ENCODE results near the gene ANAPC5.
A peak's percentile ranks its signal among the peaks of the same experiment; 100 is the strongest.
"Not testable (repeated sequence)": the region's sequence is repeated elsewhere in the genome, so short reads cannot be mapped to it uniquely, and the experiment has no call there.

ANAPC5 gene

GRCh38 chr12:121300083-121300819 lies 52.0 kb downstream of the ANAPC5 start:
- no peaks in the 10 kb centered on the region for H3K9me3 ChIP-seq (ENCODE audit: control extremely low read depth in 1 of 5, control insufficient read depth in 4 of 5, insufficient read depth in 2 of 5, low read depth in 1 of 5, low read length in 4 of 5)
- POLR2A ChIA-PET: interaction anchor here (0.6 kb wide), 1 partner anchor 12 kb away, joined by 6 read pairs; no protein-coding TSS in a partner anchor
- DNase-seq: no peak
- H3K27ac ChIP-seq (ENCODE audit: insufficient read depth in 1 of 2, low read depth in 1 of 2, low read length in 2 of 2, poor library complexity in 1 of 2, severe bottlenecking in 2 of 2): no peak overlapping the region
- H3K4me3 ChIP-seq (ENCODE audit: control insufficient read depth in 1 of 7, extremely low read depth in 1 of 7, insufficient read depth in 4 of 7, low read depth in 2 of 7, low read length in 6 of 7): no peak overlapping the region
- H3K36me3 ChIP-seq (ENCODE audit: control insufficient read depth in 4 of 4, insufficient read depth in 4 of 4, low read length in 3 of 4): no peaks in the 10 kb centered on the region
- WGBS (ENCODE audit: insufficient coverage): 90% methylated on average over 3 of the region's 4 CpGs
- peaks cover 4 to 21% (median 16%) of the 10 kb centered on the region in 4 experiments for H3K4me1 ChIP-seq (ENCODE audit: control extremely low read depth in 1 of 4, control insufficient read depth in 4 of 4, insufficient read depth in 4 of 4, low read length in 3 of 4)
- H3K27me3 ChIP-seq (replicated peaks in 2 of 5; ENCODE audit: control insufficient read depth in 4 of 5, insufficient read depth in 5 of 5, low read length in 4 of 5): no peaks in the 10 kb centered on the region
- CTCF ChIA-PET: interaction anchor here (1.1 kb wide), 1 partner anchor 15 kb away, joined by 3 read pairs; no protein-coding TSS in a partner anchor

GRCh38 chr12:121299662-121300061 lies 52.5 kb downstream of the ANAPC5 start:
- POLR2A ChIA-PET: interaction anchor here (0.6 kb wide), 1 partner anchor 13 kb away, joined by 6 read pairs; no protein-coding TSS in a partner anchor
- peaks cover 7 to 25% (median 22%) of the 10 kb centered on the region in 4 experiments for H3K4me1 ChIP-seq (ENCODE audit: control extremely low read depth in 1 of 4, control insufficient read depth in 4 of 4, insufficient read depth in 4 of 4, low read length in 3 of 4)
- no peak for DNase-seq
- H3K27ac ChIP-seq (ENCODE audit: insufficient read depth in 1 of 2, low read depth in 1 of 2, low read length in 2 of 2, poor library complexity in 1 of 2, severe bottlenecking in 2 of 2): no peak overlapping the region
- no peaks in the 10 kb centered on the region for H3K27me3 ChIP-seq (replicated peaks in 2 of 5; ENCODE audit: control insufficient read depth in 4 of 5, insufficient read depth in 5 of 5, low read length in 4 of 5)
- CTCF ChIA-PET: interaction anchor here (1.1 kb wide), 1 partner anchor 14 kb away, joined by 3 read pairs; no protein-coding TSS in a partner anchor
- no peaks in the 10 kb centered on the region for H3K36me3 ChIP-seq (ENCODE audit: control insufficient read depth in 4 of 4, insufficient read depth in 4 of 4, low read length in 3 of 4)
- WGBS (ENCODE audit: insufficient coverage): 100% methylated on average over 3 of the region's 4 CpGs
- no peaks in the 10 kb centered on the region for H3K9me3 ChIP-seq (ENCODE audit: control extremely low read depth in 1 of 5, control insufficient read depth in 4 of 5, insufficient read depth in 2 of 5, low read depth in 1 of 5, low read length in 4 of 5)
- no peak overlapping the region for H3K4me3 ChIP-seq (ENCODE audit: control insufficient read depth in 1 of 7, extremely low read depth in 1 of 7, insufficient read depth in 4 of 7, low read depth in 2 of 7, low read length in 6 of 7)

GRCh38 chr12:121298411-121298810 lies 53.8 kb downstream of the ANAPC5 start:
- H3K4me3 ChIP-seq (ENCODE audit: control insufficient read depth in 1 of 7, extremely low read depth in 1 of 7, insufficient read depth in 4 of 7, low read depth in 2 of 7, low read length in 6 of 7); H3K27ac ChIP-seq (ENCODE audit: insufficient read depth in 1 of 2, low read depth in 1 of 2, low read length in 2 of 2, poor library complexity in 1 of 2, severe bottlenecking in 2 of 2); H3K36me3 ChIP-seq (ENCODE audit: control insufficient read depth in 4 of 4, insufficient read depth in 4 of 4, low read length in 3 of 4); CTCF ChIA-PET; H3K9me3 ChIP-seq (ENCODE audit: control extremely low read depth in 1 of 5, control insufficient read depth in 4 of 5, insufficient read depth in 2 of 5, low read depth in 1 of 5, low read length in 4 of 5); DNase-seq; POLR2A ChIA-PET; H3K27me3 ChIP-seq (replicated peaks in 2 of 5; ENCODE audit: control insufficient read depth in 4 of 5, insufficient read depth in 5 of 5, low read length in 4 of 5): not testable (repeated sequence)
- H3K4me1 ChIP-seq (ENCODE audit: control extremely low read depth in 1 of 4, control insufficient read depth in 4 of 4, insufficient read depth in 4 of 4, low read length in 3 of 4): peaks cover 11 to 29% (median 23%) of the 10 kb centered on the region in 4 experiments
- 99% methylated on average over 9 of the region's 13 CpGs for WGBS (ENCODE audit: insufficient coverage)

- Histone ChIP-seq H3K27me3 (replicated peaks in 2 of 5; ENCODE audit: control insufficient read depth in 4 of 5, insufficient read depth in 5 of 5, low read length in 4 of 5) (no peaks in the 10 kb centered on the region), H3K4me1 (ENCODE audit: control extremely low read depth in 1 of 4, control insufficient read depth in 4 of 4, insufficient read depth in 4 of 4, low read length in 3 of 4) (peaks cover 11 to 29% (median 23%) of the 10 kb centered on the region in 4 experiments), H3K36me3 (ENCODE audit: control insufficient read depth in 4 of 4, insufficient read depth in 4 of 4, low read length in 3 of 4) (peaks cover 0 to 5% (median under 1%) of the 10 kb centered on the region in 4 experiments), H3K9me3 (ENCODE audit: control extremely low read depth in 1 of 5, control insufficient read depth in 4 of 5, insufficient read depth in 2 of 5, low read depth in 1 of 5, low read length in 4 of 5) (no peaks in the 10 kb centered on the region), H3K4me3 (ENCODE audit: control insufficient read depth in 1 of 7, extremely low read depth in 1 of 7, insufficient read depth in 4 of 7, low read depth in 2 of 7, low read length in 6 of 7) (peak overlapping the region; percentile 77 to 93 (median 84)), H3K27ac (ENCODE audit: insufficient read depth in 1 of 2, low read depth in 1 of 2, low read length in 2 of 2, poor library complexity in 1 of 2, severe bottlenecking in 2 of 2) (peak overlapping the region; percentile 33 to 61)
- ChIA-PET CTCF (interaction anchor here (0.7 to 1.4 kb wide), 3 partner anchors 9 to 27 kb away, joined by 3 to 4 read pairs (median 4); no protein-coding TSS in a partner anchor), POLR2A (no interaction called here)
- DNase-seq: peak; percentile 38 to 65 (median 63)
- WGBS (ENCODE audit: insufficient coverage): 3% methylated on average over 20 of the region's 21 CpGs
These were observed 54.7 kb downstream of the ANAPC5 start for GRCh38 chr12:121297435-121297991.

GRCh38 chr12:121296618-121297434 lies 55.4 kb downstream of the ANAPC5 start, which contains the start of gene CAMKK2:
TSS of gene CAMKK2 (minus strand) at chr12:121296709. CDS start at chr12:121274526, 22,183 bp downstream.
- H3K4me1 ChIP-seq (ENCODE audit: control extremely low read depth in 1 of 4, control insufficient read depth in 4 of 4, insufficient read depth in 4 of 4, low read length in 3 of 4): peaks cover 11 to 29% (median 23%) of the 10 kb centered on the region in 4 experiments
- H3K27ac ChIP-seq (ENCODE audit: insufficient read depth in 1 of 2, low read depth in 1 of 2, low read length in 2 of 2, poor library complexity in 1 of 2, severe bottlenecking in 2 of 2): peak within 1 kb of the TSS; percentile 33 to 71
- H3K9me3 ChIP-seq (ENCODE audit: control extremely low read depth in 1 of 5, control insufficient read depth in 4 of 5, insufficient read depth in 2 of 5, low read depth in 1 of 5, low read length in 4 of 5): no peaks in the 10 kb centered on the region
- peaks cover 0 to 7% (median 2%) of the 10 kb centered on the region in 4 experiments for H3K36me3 ChIP-seq (ENCODE audit: control insufficient read depth in 4 of 4, insufficient read depth in 4 of 4, low read length in 3 of 4)
- peak; percentile 86 to 92 (median 92) for DNase-seq
- POLR2A ChIA-PET: no interaction called here
- 0% methylated on average over 69 of the region's 104 CpGs for WGBS (ENCODE audit: insufficient coverage)
- H3K27me3 ChIP-seq (replicated peaks in 2 of 5; ENCODE audit: control insufficient read depth in 4 of 5, insufficient read depth in 5 of 5, low read length in 4 of 5): no peaks in the 10 kb centered on the region
- CTCF ChIA-PET: interaction anchor here (0.6 to 1.4 kb wide), 4 partner anchors 9 to 948 kb away, joined by 3 to 4 read pairs (median 4); no protein-coding TSS in a partner anchor
- H3K4me3 ChIP-seq (ENCODE audit: control insufficient read depth in 1 of 7, extremely low read depth in 1 of 7, insufficient read depth in 4 of 7, low read depth in 2 of 7, low read length in 6 of 7): peak within 1 kb of the TSS; percentile 77 to 93 (median 84)

GRCh38 chr12:121295746-121296617 lies 56.2 kb downstream of the ANAPC5 start:
- POLR2A ChIA-PET: interaction anchor here (0.6 kb wide), 1 partner anchor 827 kb away, joined by 3 read pairs; no protein-coding TSS in a partner anchor
- peak in 1 of 3 donors; percentile 19 for DNase-seq

More at GRCh38 chr12:121295746-121296617, 56.2 kb downstream of the ANAPC5 start:
- H3K27me3 ChIP-seq (replicated peaks in 2 of 5; ENCODE audit: control insufficient read depth in 4 of 5, insufficient read depth in 5 of 5, low read length in 4 of 5): no peaks in the 10 kb centered on the region
- CTCF ChIA-PET: interaction anchor here (0.6 to 1.6 kb wide), 4 partner anchors 10 to 949 kb away, joined by 3 to 7 read pairs (median 3); no protein-coding TSS in a partner anchor
- peaks cover 0 to 7% (median 5%) of the 10 kb centered on the region in 4 experiments for H3K36me3 ChIP-seq (ENCODE audit: control insufficient read depth in 4 of 4, insufficient read depth in 4 of 4, low read length in 3 of 4)
- peaks cover 11 to 29% (median 23%) of the 10 kb centered on the region in 4 experiments for H3K4me1 ChIP-seq (ENCODE audit: control extremely low read depth in 1 of 4, control insufficient read depth in 4 of 4, insufficient read depth in 4 of 4, low read length in 3 of 4)
- peak overlapping the region; percentile 15 to 71 for H3K27ac ChIP-seq (ENCODE audit: insufficient read depth in 1 of 2, low read depth in 1 of 2, low read length in 2 of 2, poor library complexity in 1 of 2, severe bottlenecking in 2 of 2)
- H3K9me3 ChIP-seq (ENCODE audit: control extremely low read depth in 1 of 5, control insufficient read depth in 4 of 5, insufficient read depth in 2 of 5, low read depth in 1 of 5, low read length in 4 of 5): no peaks in the 10 kb centered on the region
- peak overlapping the region; percentile 76 to 93 (median 84) for H3K4me3 ChIP-seq (ENCODE audit: control insufficient read depth in 1 of 7, extremely low read depth in 1 of 7, insufficient read depth in 4 of 7, low read depth in 2 of 7, low read length in 6 of 7)
- under 1% methylated on average over 39 of the region's 55 CpGs for WGBS (ENCODE audit: insufficient coverage)
